DMS79 (cell line): Measurements from ENCODE around the gene ING5.
"Not testable (repeated sequence)": the region's sequence is repeated elsewhere in the genome, so short reads cannot be mapped to it uniquely, and the experiment has no call there.

Experiments
- DNase-seq: peaks from one replicate; lab custom pipeline; 2025; lab: John Stamatoyannopoulos, UW

ING5 gene

DNA sequence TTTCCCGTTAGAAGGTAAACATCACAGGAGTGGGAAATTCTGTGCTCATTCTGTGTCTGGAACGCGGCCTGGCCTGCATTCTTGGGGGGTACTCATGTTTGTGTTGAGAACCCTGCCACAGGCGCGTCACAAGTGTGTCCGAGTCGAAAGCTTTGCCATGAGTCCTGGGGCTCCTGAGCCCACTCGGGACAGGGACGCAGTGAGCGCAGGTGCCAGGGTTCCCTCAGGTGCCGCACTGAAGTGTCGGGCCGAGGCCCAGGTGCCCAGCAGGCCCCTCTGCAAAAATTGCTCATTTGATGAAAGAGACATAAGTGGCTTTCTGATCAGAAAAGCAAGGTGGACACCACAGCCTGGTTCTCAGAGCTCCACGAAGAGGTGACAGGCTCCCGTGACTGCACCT lies 37.3 kb downstream of the ING5 start:
- no peak for DNase-seq

DNA sequence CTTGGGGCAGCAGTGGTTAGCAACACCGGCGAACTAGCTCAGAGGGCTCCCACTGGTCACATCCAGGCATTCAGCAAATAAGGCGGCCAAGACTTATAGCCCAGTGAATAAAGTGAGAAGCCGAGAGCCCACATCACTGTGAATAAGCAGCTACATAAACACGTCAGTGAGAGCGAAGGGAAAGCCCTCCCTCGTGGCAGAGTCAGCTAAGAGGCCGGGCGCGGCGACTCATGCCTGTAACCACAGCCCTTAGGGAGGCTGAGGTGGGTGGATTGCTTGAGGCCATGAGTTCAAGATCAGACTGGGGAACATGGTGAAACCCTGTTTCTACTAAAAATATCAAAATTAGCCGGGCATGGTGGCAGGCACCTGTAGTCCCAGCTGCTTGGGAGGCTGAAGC lies 37.8 kb downstream of the ING5 start:
- no peak for DNase-seq

DNA sequence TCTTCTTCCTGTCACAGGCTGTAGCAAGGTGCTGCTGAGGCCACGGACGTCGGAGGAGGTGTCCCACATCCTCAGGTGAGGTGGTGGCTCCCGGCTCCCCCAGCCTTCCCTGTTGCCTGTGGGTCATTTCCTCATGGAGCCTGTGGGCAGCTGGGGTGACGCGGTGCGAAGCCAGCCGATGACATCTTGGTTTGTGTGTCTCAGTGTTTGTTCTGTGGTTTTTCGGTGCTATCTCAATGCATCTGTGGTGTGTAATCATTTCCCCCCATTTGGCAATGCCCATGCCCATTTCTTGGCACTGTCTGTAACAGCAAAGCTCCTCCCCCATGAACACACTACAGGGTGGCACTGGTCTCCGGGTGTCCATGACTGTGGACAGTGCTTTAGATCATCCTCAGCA lies 39.2 kb downstream of the ING5 start:
- no peak for DNase-seq

DNA sequence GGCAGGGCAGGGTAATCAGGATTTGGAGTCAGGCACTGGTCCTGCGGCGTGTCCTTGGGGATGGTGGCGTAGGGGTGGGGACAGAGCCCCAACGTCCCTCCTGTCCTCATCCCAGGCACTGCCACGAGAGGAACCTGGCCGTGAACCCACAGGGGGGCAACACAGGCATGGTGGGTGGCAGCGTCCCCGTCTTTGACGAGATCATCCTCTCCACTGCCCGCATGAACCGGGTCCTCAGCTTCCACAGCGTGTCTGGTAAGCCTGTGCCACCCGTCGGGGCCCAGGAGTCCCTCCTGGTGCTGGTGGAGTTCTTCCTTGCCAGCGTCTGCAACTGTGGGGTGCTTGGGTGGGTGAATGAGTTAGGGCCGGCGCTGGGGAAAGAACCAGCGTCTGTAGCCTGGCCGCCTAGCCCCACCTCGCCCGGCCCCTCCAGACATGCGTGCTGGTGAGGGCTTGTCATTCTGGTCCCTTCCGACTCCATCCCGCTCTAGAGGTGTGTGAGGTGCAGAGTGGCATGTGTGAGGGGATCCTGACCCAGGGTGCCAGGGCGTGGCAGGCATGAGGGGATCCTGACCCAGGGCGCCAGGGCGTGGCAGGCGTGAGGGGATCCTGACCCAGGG lies 40.6 kb downstream of the ING5 start:
- DNase-seq = no peak

DNA sequence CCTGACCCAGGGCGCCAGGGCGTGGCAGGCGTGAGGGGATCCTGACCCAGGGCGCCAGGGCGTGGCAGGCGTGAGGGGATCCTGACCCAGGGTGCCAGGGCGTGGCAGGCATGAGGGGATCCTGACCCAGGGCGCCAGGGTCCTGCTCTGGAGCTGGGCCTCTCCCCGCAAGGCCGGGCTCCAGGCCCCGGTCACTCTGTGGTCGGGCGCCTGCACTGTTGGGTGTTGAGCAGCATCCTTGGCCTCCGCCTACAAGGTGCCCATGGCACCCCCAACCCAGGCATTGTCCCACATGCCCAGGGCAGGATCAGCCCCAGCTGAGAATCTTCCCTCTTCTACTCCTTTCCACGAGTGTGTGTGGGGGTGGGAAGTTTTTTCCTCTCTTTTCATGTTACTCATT lies 41.2 kb downstream of the ING5 start:
- not testable (repeated sequence) for DNase-seq

DNA sequence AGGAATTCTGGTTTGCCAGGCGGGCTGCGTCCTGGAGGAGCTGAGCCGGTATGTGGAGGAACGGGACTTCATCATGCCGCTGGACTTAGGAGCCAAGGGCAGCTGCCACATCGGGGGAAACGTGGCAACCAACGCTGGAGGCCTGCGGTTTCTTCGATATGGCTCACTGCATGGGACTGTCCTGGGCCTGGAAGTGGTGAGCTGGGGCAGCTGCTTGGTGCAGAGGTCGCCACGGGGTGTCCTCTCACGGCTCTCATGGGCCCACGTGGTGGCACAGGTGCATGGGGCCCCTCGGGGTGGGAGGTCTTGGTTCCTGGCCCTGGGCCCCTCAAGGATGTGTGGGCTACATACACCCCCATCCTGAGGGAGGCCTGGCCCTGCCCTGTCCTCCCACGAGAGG lies 41.8 kb downstream of the ING5 start:
- no peak for DNase-seq

DNA sequence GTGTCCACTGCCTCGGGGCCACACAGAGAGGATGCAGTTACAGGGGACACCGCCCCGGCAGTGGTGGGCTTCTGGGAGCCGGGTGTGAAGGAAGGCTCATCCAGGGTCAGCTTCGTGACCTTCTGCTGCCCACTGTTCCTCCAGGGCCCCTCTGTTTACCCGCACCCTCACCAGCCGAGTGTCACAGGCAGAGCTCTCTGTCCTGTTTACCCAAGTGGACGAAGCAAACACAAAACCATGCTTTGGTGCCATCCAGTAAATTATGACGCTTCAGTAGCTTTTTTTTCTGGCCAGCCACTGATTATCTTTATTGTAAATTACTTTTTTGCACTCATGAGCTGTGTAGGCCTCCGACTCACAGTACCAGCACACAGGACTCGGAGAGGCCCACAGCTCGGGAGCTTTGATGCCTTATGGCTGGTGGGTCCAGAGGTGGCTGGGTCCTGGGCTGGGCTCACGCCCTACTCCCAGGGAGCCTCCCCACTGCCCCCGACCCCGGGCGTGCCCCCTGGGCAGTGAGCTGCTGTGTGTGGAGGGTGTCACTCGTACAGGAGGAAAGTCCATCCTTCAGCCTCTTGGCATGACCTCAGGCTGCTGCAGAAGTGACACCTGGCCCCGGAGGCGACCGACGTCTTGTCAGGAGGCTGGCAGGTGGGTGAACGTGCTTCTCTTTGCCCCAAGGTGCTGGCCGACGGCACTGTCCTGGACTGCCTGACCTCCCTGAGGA lies 42.4 kb downstream of the ING5 start:
- no peak for DNase-seq

DNA sequence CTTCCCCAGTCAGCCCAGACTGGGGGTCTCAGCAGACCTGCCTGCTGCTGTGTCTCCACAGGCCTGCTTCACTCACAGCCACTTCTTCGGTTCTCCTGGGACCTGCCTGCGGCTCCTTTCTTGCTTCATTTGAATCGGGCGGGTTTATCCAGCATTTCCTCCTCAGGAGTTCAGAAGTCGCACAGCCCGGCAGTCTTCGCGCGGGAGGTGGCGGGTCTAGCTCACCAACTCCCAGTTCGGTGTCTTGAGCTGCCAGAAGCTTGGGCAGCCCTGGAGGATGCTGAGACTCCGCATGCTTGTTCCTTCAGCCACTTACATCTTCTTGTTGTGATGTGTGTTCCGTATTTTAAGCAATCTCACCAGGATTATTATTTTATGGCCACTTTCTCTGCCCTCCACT lies 43.4 kb downstream of the ING5 start:
- DNase-seq = no peak

DNA sequence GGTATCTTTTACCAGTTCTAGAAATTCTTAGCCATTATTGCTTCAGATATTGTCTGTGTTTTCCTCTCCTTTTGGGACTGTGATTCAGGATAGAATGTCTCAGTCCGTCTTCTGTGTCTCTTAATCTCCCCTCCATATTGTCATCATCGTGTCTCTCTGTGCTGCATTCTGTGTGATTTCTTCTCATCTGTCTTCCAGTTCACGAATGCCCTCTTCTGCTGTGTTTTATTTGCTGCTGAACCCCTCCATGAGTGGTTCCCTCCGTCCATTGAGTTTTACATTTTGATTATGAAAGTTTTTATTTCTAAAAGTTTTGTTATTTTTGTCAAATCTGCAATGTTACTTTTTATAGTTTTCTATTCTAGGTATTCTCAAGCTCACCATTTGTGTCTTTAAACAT lies 44.2 kb downstream of the ING5 start:
- no peak for DNase-seq

DNA sequence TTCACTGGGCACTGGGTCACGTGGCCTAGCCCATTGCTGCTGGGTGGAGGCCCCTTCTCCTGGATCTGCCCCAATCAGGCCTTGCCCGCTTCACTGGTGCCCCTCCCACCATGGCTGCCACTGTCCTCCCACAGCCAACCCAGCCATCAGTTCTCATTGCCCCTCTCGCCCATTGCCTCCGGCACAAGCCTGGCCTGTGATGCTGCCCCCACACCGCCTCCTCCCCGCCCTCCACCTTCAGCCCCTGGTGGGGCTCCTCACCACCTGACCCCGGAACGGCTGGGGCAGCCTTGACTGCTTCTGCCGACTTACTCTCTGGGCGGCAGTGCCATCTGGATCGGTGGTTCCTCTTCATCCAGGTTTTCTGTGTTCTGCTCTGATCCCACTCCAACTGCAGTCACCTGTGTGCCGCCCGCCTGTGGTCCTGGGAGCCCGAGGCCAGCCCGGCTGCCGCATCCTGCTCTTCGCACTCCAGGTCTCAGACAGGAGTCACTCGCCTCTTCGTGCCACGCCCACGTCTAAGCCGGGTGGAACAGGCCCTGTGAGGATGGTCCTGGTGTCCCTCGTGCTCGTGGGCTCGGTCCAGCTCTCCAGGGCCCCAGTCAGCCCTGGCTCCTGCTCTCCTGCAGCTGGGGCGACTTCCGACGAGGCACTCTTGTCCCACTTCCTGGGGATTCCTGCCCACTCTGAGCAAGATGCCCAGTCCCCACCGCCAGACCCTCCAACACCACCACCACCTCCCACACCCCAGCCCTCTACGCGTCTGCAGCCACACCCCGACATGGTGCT lies 46.8 kb downstream of the ING5 start:
- no peak for DNase-seq

DNA sequence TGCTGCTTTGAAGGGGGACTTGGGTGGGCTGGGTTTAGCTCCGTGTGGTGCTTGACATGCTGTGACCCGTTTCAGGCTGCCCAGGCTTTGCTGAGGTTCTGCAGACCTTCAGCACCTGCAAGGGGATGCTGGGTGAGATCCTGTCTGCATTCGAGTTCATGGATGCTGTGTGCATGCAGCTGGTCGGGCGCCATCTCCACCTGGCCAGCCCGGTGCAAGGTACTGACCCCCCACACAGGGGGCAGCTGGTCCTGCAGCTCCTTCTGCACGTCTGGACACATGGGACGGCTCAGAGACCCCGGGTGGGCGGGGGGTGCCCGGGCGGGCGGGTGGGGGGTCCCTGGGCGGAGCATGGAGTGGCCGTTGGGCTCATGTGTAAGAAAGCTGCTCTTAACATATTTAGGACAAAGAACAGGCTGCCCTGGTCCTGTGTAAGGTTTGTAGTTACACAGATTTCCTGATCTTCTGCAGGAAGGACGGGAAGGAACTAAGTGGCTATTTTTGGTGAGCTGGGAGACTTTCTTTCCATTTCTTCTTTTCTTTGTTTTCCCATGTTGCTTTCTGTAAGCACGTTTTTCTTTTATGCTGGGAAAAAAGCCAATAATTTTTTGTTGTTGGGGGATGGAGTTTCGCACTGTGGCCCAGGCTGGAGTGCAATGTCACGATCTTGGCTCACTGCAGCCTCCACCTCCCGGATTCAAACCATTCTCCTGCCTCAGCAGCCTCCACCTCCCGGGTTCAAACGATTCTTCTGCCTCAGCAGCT lies 48.4 kb downstream of the ING5 start:
- no peak for DNase-seq

DNA sequence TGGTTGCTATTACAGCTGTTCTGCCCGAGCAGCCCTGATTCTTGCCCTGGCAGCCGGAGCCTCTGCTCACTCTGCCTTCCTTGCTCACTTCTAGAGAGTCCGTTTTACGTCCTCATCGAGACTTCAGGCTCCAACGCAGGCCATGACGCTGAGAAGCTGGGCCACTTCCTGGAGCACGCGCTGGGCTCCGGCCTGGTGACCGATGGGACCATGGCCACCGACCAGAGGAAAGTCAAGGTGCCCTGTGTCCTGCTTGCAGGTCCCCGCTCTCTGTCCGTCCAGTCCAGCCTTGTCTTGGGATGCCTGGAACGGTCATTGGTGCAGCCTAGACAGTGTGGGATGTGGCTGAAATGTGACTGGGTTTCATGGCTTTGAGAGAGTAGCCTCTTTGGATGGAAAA lies 49.3 kb downstream of the ING5 start:
- no peak for DNase-seq

DNA sequence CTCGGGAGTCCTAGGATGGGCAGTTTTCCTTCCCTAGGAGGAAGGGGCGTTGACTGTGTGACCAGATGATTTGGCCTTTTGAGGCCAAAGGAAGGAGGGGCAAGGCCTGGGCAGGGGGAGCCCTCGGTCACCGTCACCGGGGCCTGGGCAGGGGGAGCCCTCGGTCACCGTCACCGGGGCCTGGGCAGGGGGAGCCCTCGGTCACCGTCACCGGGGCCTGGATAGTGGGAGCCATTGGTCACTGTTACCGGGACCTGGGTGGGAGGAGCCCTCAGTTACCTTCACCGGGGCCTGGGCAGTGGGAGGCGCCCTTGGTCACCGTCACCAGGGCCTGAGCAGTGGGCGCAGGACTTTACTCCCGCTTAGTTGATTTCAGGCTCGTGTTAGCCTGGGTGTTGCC lies 49.9 kb downstream of the ING5 start:
- DNase-seq = no peak

DNA sequence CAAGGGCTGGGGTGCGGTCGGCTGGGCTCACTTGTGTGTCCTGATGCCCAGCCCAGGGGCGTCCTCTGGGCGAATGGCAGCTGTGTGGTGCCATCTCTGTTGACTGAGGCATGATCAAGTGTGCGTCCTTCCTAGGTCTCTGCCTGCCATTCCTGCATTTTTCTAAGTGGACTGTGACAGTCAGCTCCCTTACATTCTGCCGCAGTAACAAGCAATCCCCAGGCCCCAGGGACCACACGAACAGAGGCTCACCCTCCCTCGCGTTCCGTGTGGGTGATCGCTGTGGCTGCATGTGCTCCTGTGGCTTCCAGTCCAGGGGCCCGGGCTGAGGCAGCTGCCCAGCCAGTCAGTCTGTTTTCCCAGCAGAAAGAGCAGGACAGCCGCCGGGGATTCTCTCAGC lies 50.4 kb downstream of the ING5 start:
- DNase-seq = no peak

DNA sequence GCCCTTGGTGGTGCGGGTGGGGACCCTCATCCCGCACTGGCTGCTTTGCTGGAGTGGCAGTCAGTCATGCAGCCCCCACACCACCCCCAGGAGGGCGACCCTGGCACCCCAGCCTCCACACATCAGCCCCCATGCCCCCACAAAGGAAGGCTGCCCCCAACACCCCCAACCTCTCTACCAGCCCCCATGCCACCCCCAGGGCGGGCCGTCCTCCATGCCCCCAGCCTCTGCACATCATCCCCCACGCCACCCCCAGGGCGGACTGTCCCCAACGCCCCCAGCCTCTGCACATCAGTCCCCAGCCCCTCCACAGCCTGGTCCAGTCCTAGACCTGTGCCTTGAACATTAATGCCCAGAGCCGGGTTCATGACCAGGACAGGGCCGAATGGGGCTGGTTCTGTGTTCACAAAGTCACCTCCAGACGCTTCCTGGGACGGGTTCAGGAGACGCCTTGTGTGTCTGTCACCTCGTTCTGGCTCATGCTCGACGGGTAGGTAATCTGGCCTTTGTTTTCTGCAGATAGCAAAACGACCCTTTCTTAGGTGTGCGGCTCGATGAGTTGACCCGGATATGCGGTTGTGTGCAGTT lies 50.9 kb downstream of the ING5 start:
- no peak for DNase-seq

DNA sequence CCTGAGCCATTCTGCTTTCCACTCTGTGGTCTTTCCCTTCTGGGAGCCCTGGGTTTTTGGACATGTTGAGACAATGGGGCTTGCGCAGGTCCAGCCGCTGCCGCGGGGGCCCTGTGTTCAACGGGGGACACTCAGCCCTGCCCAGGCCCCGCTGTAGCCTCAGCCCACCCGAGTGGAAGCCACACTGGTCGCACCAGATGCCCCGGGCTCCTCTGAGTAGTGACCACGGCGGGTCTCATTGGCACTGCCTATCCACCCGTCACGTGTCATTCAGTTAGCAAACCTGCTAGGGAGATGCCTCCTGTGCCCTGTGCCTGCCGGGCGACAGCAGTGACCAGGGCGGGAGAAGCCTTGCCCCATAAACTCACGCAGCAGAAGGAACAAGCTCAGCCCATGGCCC lies 51.7 kb downstream of the ING5 start:
- DNase-seq = no peak

DNA sequence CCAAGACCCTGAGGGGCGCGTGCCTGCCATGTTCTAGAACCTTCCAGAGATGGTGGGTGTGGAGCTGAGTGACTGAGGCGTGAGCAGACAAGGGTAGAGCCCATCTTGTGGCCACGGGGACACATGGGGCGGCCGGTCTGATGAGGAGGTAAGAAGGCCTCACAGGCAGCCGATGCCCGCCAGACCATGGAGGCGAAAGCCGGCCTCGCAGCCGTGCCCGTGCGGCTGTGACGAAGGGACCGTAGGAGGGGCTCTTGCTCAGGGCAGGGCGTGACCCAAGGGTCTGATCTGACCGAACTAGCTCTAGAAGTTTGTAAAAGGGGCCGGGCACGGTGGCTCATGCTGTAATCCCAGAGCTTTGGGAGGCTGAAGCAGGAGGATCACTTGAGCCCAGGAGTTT lies 52.2 kb downstream of the ING5 start:
- DNase-seq = no peak

DNA sequence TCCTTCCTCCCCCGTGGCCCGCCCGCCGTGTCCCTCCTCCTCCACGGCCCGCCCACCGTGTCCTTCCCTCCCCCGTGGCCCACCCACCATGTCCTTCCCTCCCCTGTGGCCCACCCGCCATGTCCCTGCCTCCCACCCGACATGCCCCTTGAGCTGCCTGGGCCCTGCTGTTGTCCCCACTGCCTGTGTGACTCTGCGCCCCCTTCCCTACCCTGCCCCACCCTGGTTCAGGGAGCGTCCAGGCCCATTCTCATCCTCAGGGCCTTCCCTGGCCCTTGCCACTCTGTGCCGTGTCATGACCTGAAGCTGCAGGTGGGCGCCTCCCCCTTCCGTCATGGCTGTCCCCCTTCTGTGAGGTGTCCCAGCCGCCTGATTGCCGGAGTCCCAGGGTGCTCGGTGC lies 53.3 kb downstream of the ING5 start:
- no peak for DNase-seq

DNA sequence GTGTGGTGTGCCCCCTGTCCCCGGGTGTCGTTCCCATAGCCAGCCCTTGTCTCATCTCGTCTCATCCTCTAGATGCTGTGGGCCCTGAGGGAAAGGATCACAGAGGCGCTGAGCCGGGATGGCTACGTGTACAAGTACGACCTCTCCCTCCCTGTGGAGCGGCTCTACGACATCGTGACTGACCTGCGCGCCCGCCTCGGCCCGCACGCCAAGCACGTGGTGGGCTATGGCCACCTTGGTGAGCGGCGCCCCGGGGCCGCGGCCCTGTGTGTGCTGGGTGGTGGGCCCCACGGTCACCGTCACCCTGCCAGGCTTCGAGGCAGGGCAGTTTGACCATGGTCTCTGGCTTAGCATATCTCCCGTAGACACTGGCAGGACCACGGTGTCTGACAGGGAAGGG lies 53.9 kb downstream of the ING5 start:
- DNase-seq = no peak

DNA sequence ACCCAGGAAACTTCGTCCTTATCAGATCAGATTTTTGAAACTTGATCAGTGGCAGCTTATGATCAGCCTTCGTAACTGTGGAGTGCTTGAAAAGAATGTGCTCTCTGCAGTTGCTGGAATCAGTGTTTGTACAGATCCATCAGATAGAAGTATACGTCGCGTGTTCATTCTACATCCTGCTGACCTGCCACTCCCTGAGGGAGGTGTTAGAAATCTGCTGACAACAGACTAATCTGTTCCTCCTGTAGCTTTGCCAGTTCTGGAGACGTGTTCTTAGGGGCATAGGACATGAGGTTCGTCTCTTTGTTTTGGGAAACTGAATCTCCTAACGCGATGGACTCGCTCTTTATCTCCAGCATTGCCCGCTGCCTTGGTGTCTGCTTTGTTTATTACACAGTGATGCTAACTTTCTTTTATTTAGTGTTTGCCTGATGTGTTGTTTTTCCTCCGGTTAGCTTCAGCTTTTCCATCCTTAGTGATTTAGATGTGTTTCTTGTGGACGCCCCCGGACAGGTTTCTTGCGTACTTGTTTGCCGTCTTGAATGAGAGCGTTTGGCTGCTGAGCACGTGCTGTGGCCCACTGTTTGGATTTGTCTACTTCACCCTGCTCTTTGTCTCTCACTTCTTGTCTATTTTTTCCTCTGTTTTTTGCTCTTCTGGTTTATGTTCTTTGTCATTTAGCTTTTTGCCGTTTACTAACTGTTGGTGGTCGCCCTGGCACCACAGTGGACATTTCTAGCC lies 57.4 kb downstream of the ING5 start:
- no peak for DNase-seq

DNA sequence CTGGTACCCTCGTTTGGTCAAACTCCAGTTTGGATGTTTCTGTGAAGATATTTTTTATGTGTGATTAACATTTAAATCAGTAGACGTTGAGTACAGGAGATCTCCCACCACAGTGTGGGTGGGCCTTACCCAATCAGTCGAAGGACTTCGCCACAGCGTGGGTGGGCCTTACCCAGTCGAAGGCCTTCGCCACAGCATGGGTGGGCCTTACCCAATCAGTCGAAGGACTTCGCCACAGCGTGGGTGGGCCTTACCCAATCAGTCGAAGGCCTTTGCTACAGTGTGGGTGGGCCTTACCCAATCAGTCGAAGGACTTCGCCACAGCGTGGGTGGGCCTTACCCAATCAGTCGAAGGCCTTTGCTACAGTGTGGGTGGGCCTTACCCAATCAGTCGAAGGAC lies 58.1 kb downstream of the ING5 start:
- DNase-seq = not testable (repeated sequence)
